Uterus (tissue), 2 donors: ENCODE results near the gene WNT11.

Experiments used
- POLR2A ChIP-seq, 2 donors: fragments of 450-650 bp; IDR thresholded peaks; one replicate each; pipeline ENCODE4 v1.6.1; 2016; ENCODE audit warnings: antibody characterized with exemption in 2 of 2, mild to moderate bottlenecking in 1 of 2, moderate library complexity in 1 of 2
- TF ChIP-seq, protein P1 (sequence below), 4 experiments: fragments of 200-600 bp in 2 of 4; fragments of 450-650 bp in 2 of 4; sonication (generic) in 2 of 4; IDR thresholded peaks; one replicate each; pipeline ENCODE4 v1.5.1; 2016 to 2019; ENCODE audit warnings: antibody characterized with exemption in 4 of 4, mild to moderate bottlenecking in 2 of 4, moderate library complexity in 1 of 4

DNA sequence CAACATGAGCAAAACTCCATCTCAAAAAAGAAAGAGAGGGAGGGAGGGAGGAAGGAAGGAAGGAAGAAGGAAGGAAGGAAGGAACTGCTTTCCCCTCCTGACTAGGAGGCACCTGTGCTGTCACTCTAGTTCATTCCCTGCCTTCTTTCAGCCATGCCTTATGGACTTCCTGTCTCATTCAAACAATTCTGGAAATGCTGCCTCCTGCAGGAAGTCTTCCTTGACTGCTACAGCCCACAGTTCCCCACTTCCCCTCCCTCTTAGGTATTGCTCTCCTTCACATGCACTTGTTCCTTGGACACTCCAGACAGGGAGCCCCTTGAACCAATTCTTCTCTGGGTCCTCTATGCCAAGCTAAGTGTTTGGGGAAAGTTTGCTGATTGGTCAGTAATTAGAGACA lies 31.6 kb upstream of the WNT11 start:
- TF ChIP-seq, protein P1, sequence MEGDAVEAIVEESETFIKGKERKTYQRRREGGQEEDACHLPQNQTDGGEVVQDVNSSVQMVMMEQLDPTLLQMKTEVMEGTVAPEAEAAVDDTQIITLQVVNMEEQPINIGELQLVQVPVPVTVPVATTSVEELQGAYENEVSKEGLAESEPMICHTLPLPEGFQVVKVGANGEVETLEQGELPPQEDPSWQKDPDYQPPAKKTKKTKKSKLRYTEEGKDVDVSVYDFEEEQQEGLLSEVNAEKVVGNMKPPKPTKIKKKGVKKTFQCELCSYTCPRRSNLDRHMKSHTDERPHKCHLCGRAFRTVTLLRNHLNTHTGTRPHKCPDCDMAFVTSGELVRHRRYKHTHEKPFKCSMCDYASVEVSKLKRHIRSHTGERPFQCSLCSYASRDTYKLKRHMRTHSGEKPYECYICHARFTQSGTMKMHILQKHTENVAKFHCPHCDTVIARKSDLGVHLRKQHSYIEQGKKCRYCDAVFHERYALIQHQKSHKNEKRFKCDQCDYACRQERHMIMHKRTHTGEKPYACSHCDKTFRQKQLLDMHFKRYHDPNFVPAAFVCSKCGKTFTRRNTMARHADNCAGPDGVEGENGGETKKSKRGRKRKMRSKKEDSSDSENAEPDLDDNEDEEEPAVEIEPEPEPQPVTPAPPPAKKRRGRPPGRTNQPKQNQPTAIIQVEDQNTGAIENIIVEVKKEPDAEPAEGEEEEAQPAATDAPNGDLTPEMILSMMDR (IDR thresholded peaks at IDR 0.05), result no peak
- TF ChIP-seq POLR2A (IDR thresholded peaks at IDR 0.05), result no peak
